A549 treated with Hydrocortisone at 1 μM for 4 hours (cell line): ENCODE results near the gene CACNA1B. TPM values are rescaled to one million over a fixed set of nuclear protein-coding genes. Genes with fewer than 3 reads are reported as not detected.

Experiments
- total RNA-seq: library from RNA; stranded (reverse); fragments of 200-300 nt; extraction: Qiagen RNA extraction; gene quantifications from 5 replicates; pipeline ENCODE4 v1.2.3, GENCODE V29; 2022

CACNA1B gene
- total RNA-seq, result 0.02 to 0.05 TPM (median 0.03 TPM) in 5 replicates

DNA sequence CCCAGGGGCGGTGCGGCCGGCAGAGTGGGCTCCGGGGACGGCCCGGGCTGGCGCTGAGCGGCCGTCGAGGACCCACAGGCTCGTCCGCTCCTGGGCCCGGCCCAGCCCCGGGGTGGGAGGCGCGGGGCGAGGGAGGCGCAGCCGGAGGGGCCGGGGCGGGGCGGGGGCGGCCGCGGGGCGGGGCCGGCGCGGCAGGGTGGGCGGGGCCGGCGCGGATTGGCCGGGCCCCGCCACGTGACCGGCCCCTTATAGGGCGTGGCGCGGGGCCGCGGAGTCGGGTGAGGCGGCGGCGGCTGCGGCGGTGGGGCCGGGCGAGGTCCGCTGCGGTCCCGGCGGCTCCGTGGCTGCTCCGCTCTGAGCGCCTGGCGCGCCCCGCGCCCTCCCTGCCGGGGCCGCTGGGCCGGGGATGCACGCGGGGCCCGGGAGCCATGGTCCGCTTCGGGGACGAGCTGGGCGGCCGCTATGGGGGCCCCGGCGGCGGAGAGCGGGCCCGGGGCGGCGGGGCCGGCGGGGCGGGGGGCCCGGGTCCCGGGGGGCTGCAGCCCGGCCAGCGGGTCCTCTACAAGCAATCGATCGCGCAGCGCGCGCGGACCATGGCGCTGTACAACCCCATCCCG is at the start of gene CACNA1B:
CACNA1B (plus strand) TSS at position 277 of the 617 bp plus-strand sequence; CDS start at position 429, 152 bp downstream.

